A549 (cell line): ENCODE measurements around the gene UNC5A. TPM values are rescaled to one million over a fixed set of nuclear protein-coding genes. Genes with fewer than 3 reads are reported as not detected.

Experiments
- ATAC-seq, 2 experiments: fragments of 200-7000 bp in 1 of 2; fragments of >200 bp in 1 of 2; cut with Nextera tagmentation in 1 of 2; cut with Tn5 transposase in 1 of 2; 3 replicates each; pipeline versions ENCODE4 v1.8.0 to v1.9.1; 2018 to 2020; ENCODE audit warnings: mild to moderate bottlenecking in 1 of 2, moderate library complexity in 1 of 2
- CTCF ChIA-PET: fragments of 300-600 bp; sonication (Branson Sonifier 250); formaldehyde crosslinking; extraction: SDS; loops from one replicate; lab custom pipeline; 2021; ENCODE audit warnings: antibody characterized with exemption, inconsistent platforms; lab: Yijun Ruan, JAX
- POLR2A ChIA-PET: fragments of 350-600 bp; formaldehyde crosslinking; extraction: SDS; loops from one replicate; lab custom pipeline; 2021; ENCODE audit warnings: antibody characterized with exemption, inconsistent platforms; lab: Yijun Ruan, JAX
- DNase-seq, 2 experiments: peaks; one replicate each; pipeline versions ENCODE4 v3.0.0 to v3.0.0-alpha.2; 2011 to 2016; ENCODE audit warnings: low read depth in 1 of 2, low spot score in 1 of 2
- FAIRE-seq: peaks from 2 replicates; lab custom pipeline; 2011; peaks lifted over from hg19 to GRCh38; lab: Jason Lieb, UNC
- H3K27ac ChIP-seq, 2 experiments: fragments of >200 bp; sonication (Bioruptor Twin); formaldehyde crosslinking; 3 replicates each; pipeline ENCODE4 v1.5.1; 2016 to 2017
- H3K4me1 ChIP-seq: fragments of >200 bp; sonication (Bioruptor Twin); formaldehyde crosslinking; 3 replicates; pipeline ENCODE4 v1.6.1; 2016
- H3K4me2 ChIP-seq: fragments of >200 bp; sonication (Bioruptor Twin); formaldehyde crosslinking; 3 replicates; pipeline ENCODE4 v1.6.1; 2016
- H3K4me3 ChIP-seq: fragments of >200 bp; sonication (Bioruptor Twin); formaldehyde crosslinking; 3 replicates; pipeline ENCODE4 v1.5.1; 2016
- H3K9me3 ChIP-seq: fragments of >200 bp; sonication (Bioruptor Twin); formaldehyde crosslinking; 3 replicates; pipeline ENCODE4 v1.6.1; 2016
- CBX2 ChIP-seq: fragments of 200-600 bp; sonication (generic); IDR thresholded peaks from 2 replicates; pipeline ENCODE4 v1.6.1; 2016; ENCODE audit warnings: low read depth, mild to moderate bottlenecking, borderline replicate concordance
- EP300 ChIP-seq, 2 experiments: fragments of >200 bp; sonication (Bioruptor Twin); formaldehyde crosslinking; IDR thresholded peaks; 2 replicates in 1 of 2; 3 replicates in 1 of 2; pipeline ENCODE4 v1.6.1; 2016 to 2017
- ESRRA ChIP-seq: fragments of 150-350 bp; IDR thresholded peaks from 2 replicates; pipeline ENCODE4 v1.6.1; 2014; ENCODE audit warnings: mild to moderate bottlenecking, low read length, borderline replicate concordance
- FOSB ChIP-seq: fragments of 250-450 bp; sonication (Bioruptor Pico); IDR thresholded peaks from 2 replicates; pipeline ENCODE4 v1.5.0; 2020; ENCODE audit warnings: mild to moderate bottlenecking, moderate library complexity
- FOSL2 ChIP-seq, 2 experiments: fragments of 450-650 bp in 1 of 2; fragments of >200 bp in 1 of 2; sonication (Bioruptor Twin) in 1 of 2; formaldehyde crosslinking; IDR thresholded peaks; 2 replicates each; pipeline versions ENCODE4 v1.5.0 to v1.6.1; 2016 to 2020; ENCODE audit warnings: mild to moderate bottlenecking in 1 of 2, moderate library complexity in 1 of 2
- FOXS1 ChIP-seq: fragments of 250-450 bp; sonication (Bioruptor Pico); IDR thresholded peaks from 2 replicates; pipeline ENCODE4 v1.5.0; 2020; ENCODE audit warnings: mild to moderate bottlenecking, moderate library complexity
- GATA3 ChIP-seq: IDR thresholded peaks from 2 replicates; pipeline ENCODE4 v1.6.1; 2012; ENCODE audit warnings: borderline replicate concordance
- HDAC2 ChIP-seq: fragments of 200-600 bp; sonication (generic); IDR thresholded peaks from 2 replicates; pipeline ENCODE4 v1.6.1; 2016
- HEYL ChIP-seq: fragments of 250-450 bp; sonication (Bioruptor Pico); IDR thresholded peaks from 2 replicates; pipeline ENCODE4 v1.8.0; 2021; ENCODE audit warnings: mild to moderate bottlenecking, moderate library complexity
- HMGXB4 ChIP-seq: fragments of 250-450 bp; sonication (Bioruptor Pico); IDR thresholded peaks from 2 replicates; pipeline ENCODE4 v1.5.0; 2021; ENCODE audit warnings: mild to moderate bottlenecking, moderate library complexity, borderline replicate concordance
- HOXA7 ChIP-seq: fragments of 250-450 bp; sonication (Bioruptor Pico); IDR thresholded peaks from 2 replicates; pipeline ENCODE4 v1.5.0; 2020; ENCODE audit warnings: mild to moderate bottlenecking, moderate library complexity
- HOXB13 ChIP-seq: fragments of 250-450 bp; sonication (Bioruptor Pico); IDR thresholded peaks from 2 replicates; pipeline ENCODE4 v1.5.0; 2020; ENCODE audit warnings: low read depth, mild to moderate bottlenecking, moderate library complexity
- HOXB5 ChIP-seq: fragments of 250-450 bp; sonication (Bioruptor Pico); IDR thresholded peaks from 2 replicates; pipeline ENCODE4 v1.5.0; 2020; ENCODE audit warnings: mild to moderate bottlenecking, moderate library complexity
- JUN ChIP-seq, 2 experiments: fragments of >200 bp; sonication (Bioruptor Twin); formaldehyde crosslinking; IDR thresholded peaks; 2 replicates in 1 of 2; 3 replicates in 1 of 2; pipeline ENCODE4 v1.6.1; 2016 to 2017
- MAFK ChIP-seq: fragments of 450-650 bp; IDR thresholded peaks from 2 replicates; pipeline ENCODE4 v1.6.1; 2014; ENCODE audit not compliant: partially characterized antibody
- MAZ ChIP-seq: fragments of 150-350 bp; IDR thresholded peaks from 2 replicates; pipeline ENCODE4 v1.6.1; 2014; ENCODE audit warnings: antibody characterized with exemption, low read depth, low read length, borderline replicate concordance
- POLR2A ChIP-seq: IDR thresholded peaks from 2 replicates; pipeline ENCODE4 v1.6.1; 2012; ENCODE audit warnings: mild to moderate bottlenecking, low read length
- RARB ChIP-seq: fragments of 250-450 bp; sonication (Bioruptor Pico); IDR thresholded peaks from 2 replicates; pipeline ENCODE4 v1.8.0; 2021; ENCODE audit warnings: mild to moderate bottlenecking, moderate library complexity
- REST ChIP-seq: fragments of 200-600 bp; sonication (generic); IDR thresholded peaks from 2 replicates; pipeline ENCODE4 v1.6.1; 2016; ENCODE audit warnings: antibody characterized with exemption, mild to moderate bottlenecking, moderate library complexity
- SMC3 ChIP-seq: fragments of >200 bp; sonication (Bioruptor Twin); formaldehyde crosslinking; IDR thresholded peaks from 3 replicates; pipeline ENCODE4 v1.6.1; 2018; ENCODE audit warnings: inconsistent platforms
- ZC3H11A ChIP-seq: fragments of 450-650 bp; IDR thresholded peaks from 2 replicates; pipeline ENCODE4 v1.6.1; 2014; ENCODE audit warnings: antibody characterized with exemption, mild to moderate bottlenecking
- ZSCAN20 ChIP-seq: fragments of 250-450 bp; sonication (Bioruptor Pico); IDR thresholded peaks from 2 replicates; pipeline ENCODE4 v1.8.0; 2022; ENCODE audit warnings: mild to moderate bottlenecking, moderate library complexity
- WGBS: methylation state at CpG from one replicate; pipeline ENCODE4 v1.1.6; 2017; ENCODE audit errors: missing lambda C conversion rate; 5-methylcytosine and 5-hydroxymethylcytosine counted together
- polyA plus RNA-seq, 4 experiments: library from polyadenylated mRNA; depleted of rRNA in 3 of 4; stranded (reverse); fragments of >200 nt; fragmentation: RNase III in 1 of 4; extraction: RNeasy Plus Mini Kit Qiagen cat#74134 plus additional on column Dnase treatment in 1 of 4; gene quantifications; 2 replicates in 3 of 4; 3 replicates in 1 of 4; pipeline ENCODE4 v1.2.3, GENCODE V29; 2011 to 2017

Gene UNC5A
- polyA plus RNA-seq, 2 of the 4 experiments (the other 2 are of a cell fraction), result 0.03 to 0.14 TPM

- FAIRE-seq (no peak), ATAC-seq (no peak), DNase-seq (no peak)
- ChIA-PET POLR2A (no interaction called here), CTCF (interaction anchor here (1.7 kb wide), 1 partner anchor 203 kb away, joined by 9 read pairs; no protein-coding TSS in a partner anchor)
- no peaks in the 10 kb centered on the region for H3K9me3 ChIP-seq
- no peak overlapping the region for H3K27ac ChIP-seq
- no peaks in the 10 kb centered on the region for H3K4me1 ChIP-seq
- WGBS, result 57% methylated on average over 3 of the region's 5 CpGs
- TF ChIP-seq JUN (IDR thresholded peaks at IDR 0.05) (no peak), ZSCAN20 (CRISPR knock-in tag) (no peak), POLR2A (no peak), HOXB13 (CRISPR knock-in tag) (no peak), HEYL (CRISPR knock-in tag) (no peak)
- no peak overlapping the region for H3K4me2 ChIP-seq
- H3K4me3 ChIP-seq, result no peak overlapping the region
These were observed 53.4 kb downstream of the UNC5A start for GRCh38 chr5:176863765-176864098.

GRCh38 chr5:176864755-176865154, 54.4 kb downstream of the UNC5A start:
- H3K4me2 ChIP-seq, result no peak overlapping the region
- H3K4me1 ChIP-seq, result 0 out of 3 replicates have a peak, but pooled peaks cover 2% of the 10 kb centered on the region
- ChIA-PET CTCF (interaction anchor here (1.7 kb wide), 1 partner anchor 204 kb away, joined by 9 read pairs; no protein-coding TSS in a partner anchor), POLR2A (no interaction called here)
- H3K27ac ChIP-seq, result no peak overlapping the region
- 53% methylated on average over 5 of the region's 8 CpGs for WGBS
- no peak overlapping the region for H3K4me3 ChIP-seq
- FAIRE-seq (no peak), DNase-seq (no peak), ATAC-seq (no peak)
- TF ChIP-seq REST (no peak), ZSCAN20 (CRISPR knock-in tag) (no peak), HOXB13 (CRISPR knock-in tag) (no peak), HOXA7 (no peak), MAFK (no peak), SMC3 (no peak), HDAC2 (no peak), FOSB (no peak), GATA3 (no peak)
- no peaks in the 10 kb centered on the region for H3K9me3 ChIP-seq

GRCh38 chr5:176865964-176866363, 55.6 kb downstream of the UNC5A start:
- Histone ChIP-seq H3K27ac (no peak overlapping the region), H3K4me3 (no peak overlapping the region), H3K9me3 (no peaks in the 10 kb centered on the region), H3K4me2 (no peak overlapping the region), H3K4me1 (0 out of 3 replicates have a peak, but pooled peaks cover 8% of the 10 kb centered on the region)
- no peak for FAIRE-seq
- 56% methylated on average over 3 of the region's 7 CpGs for WGBS
- CTCF ChIA-PET, result interaction anchor here (2.0 kb wide), 1 partner anchor 206 kb away, joined by 10 read pairs; no protein-coding TSS in a partner anchor
- POLR2A ChIA-PET, result no interaction called here
- no peak for DNase-seq
- ATAC-seq, result no peak
- TF ChIP-seq ZC3H11A (no peak), SMC3 (no peak), ZSCAN20 (CRISPR knock-in tag) (no peak), ESRRA (no peak), GATA3 (no peak), POLR2A (no peak), EP300 (IDR thresholded peaks at IDR 0.05) (no peak), CBX2 (no peak), HOXB5 (no peak)

- FAIRE-seq (no peak), ATAC-seq (no peak), DNase-seq (no peak)
- Histone ChIP-seq H3K4me3 (no peak overlapping the region), H3K4me1 (0 out of 3 replicates have a peak, but pooled peaks cover 8% of the 10 kb centered on the region), H3K4me2 (no peak overlapping the region), H3K27ac (no peak overlapping the region), H3K9me3 (no peaks in the 10 kb centered on the region)
- CTCF ChIA-PET, result interaction anchor here (0.6 to 2.0 kb wide), 2 partner anchors 206 to 263 kb away, joined by 3 to 10 read pairs; no protein-coding TSS in a partner anchor
- POLR2A ChIA-PET, result no interaction called here
- WGBS, result 64% methylated on average over 15 of the region's 16 CpGs
- TF ChIP-seq ZC3H11A (no peak), ESRRA (no peak), CBX2 (no peak), HMGXB4 (no peak), FOSB (no peak), MAZ (no peak), HEYL (CRISPR knock-in tag) (no peak), FOXS1 (CRISPR knock-in tag) (no peak), FOSL2 (IDR thresholded peaks at IDR 0.05) (no peak), FOSL2 (CRISPR knock-in tag; IDR thresholded peaks at IDR 0.05) (no peak), EP300 (IDR thresholded peaks at IDR 0.05) (no peak), RARB (CRISPR knock-in tag) (no peak)
These were observed 56.5 kb downstream of the UNC5A start for GRCh38 chr5:176866707-176867310.
